OCI-LY1 (cell line): ENCODE data around the gene CDC34.

ENCODE experiments used
- H2AFZ ChIP-seq: fragments of 200-600 bp; sonication (generic), shearing (Covaris generic); 2 replicates; pipeline ENCODE4 v1.6.0; 2014; ENCODE audit warnings: antibody characterized with exemption, mild to moderate bottlenecking, low read length
- H3F3A ChIP-seq: fragments of 200-600 bp; sonication (generic), shearing (Covaris generic); 2 replicates; pipeline ENCODE4 v1.6.0; 2014; ENCODE audit warnings: mild to moderate bottlenecking, antibody characterized with exemption, low read length, moderate library complexity; ENCODE audit not compliant: insufficient read depth
- H3K27ac ChIP-seq: fragments of 200-600 bp; sonication (generic); 2 replicates; pipeline ENCODE4 v1.5.1; 2014; ENCODE audit warnings: low read length, mixed run types, mild to moderate bottlenecking, low read depth; ENCODE audit not compliant: poor library complexity, severe bottlenecking
- H3K27me3 ChIP-seq: fragments of 200-600 bp; sonication (generic); 2 replicates; pipeline ENCODE4 v1.6.0; 2014; ENCODE audit warnings: antibody characterized with exemption, mild to moderate bottlenecking, low read length, moderate library complexity; ENCODE audit not compliant: insufficient read depth
- H3K36me3 ChIP-seq: fragments of 200-600 bp; sonication (generic); 2 replicates; pipeline ENCODE4 v1.6.1; 2014; ENCODE audit warnings: mild to moderate bottlenecking, antibody characterized with exemption, low read length, moderate library complexity, mixed read lengths; ENCODE audit not compliant: insufficient read depth
- H3K4me1 ChIP-seq: fragments of 200-600 bp; sonication (generic); 2 replicates; pipeline ENCODE4 v1.5.1; 2014; ENCODE audit warnings: mild to moderate bottlenecking, low read length, moderate library complexity; ENCODE audit not compliant: insufficient read depth, severe bottlenecking
- H3K4me2 ChIP-seq: fragments of 200-600 bp; sonication (generic), shearing (Covaris generic); 2 replicates; pipeline ENCODE4 v1.6.1; 2014; ENCODE audit warnings: low read length
- H3K4me3 ChIP-seq: fragments of 200-600 bp; sonication (generic); 2 replicates; pipeline ENCODE4 v1.5.1; 2014; ENCODE audit warnings: low read length, low read depth, mild to moderate bottlenecking, mixed read lengths; ENCODE audit not compliant: poor library complexity, severe bottlenecking
- H3K79me2 ChIP-seq: fragments of 200-600 bp; shearing (Covaris generic); 2 replicates; pipeline ENCODE4 v1.6.1; 2016; ENCODE audit warnings: mixed run types, low read length, mixed read lengths; ENCODE audit not compliant: insufficient read depth
- H3K9ac ChIP-seq: fragments of 200-600 bp; sonication (generic), shearing (Covaris generic); 2 replicates; pipeline ENCODE4 v1.6.1; 2014; ENCODE audit warnings: mild to moderate bottlenecking, low read length, mixed read lengths
- H3K9me2 ChIP-seq: fragments of 200-600 bp; sonication (generic), shearing (Covaris generic); 2 replicates; pipeline ENCODE4 v1.6.1; 2014; ENCODE audit warnings: low read depth, mild to moderate bottlenecking, low read length, mixed read lengths
- H3K9me3 ChIP-seq: fragments of 200-600 bp; shearing (Covaris generic); 2 replicates; pipeline ENCODE4 v1.6.1; 2014; ENCODE audit warnings: low read length, mixed read lengths
- H4K20me1 ChIP-seq: fragments of 200-600 bp; sonication (generic), shearing (Covaris generic); 2 replicates; pipeline ENCODE4 v1.6.0; 2016; ENCODE audit warnings: mild to moderate bottlenecking, low read length; ENCODE audit not compliant: insufficient read depth
- CTCF ChIP-seq: fragments of 200-600 bp; sonication (generic), shearing (Covaris generic); IDR thresholded peaks from 2 replicates; pipeline ENCODE4 v1.5.1; 2017; ENCODE audit warnings: mild to moderate bottlenecking, antibody characterized with exemption, low read length, moderate library complexity, mixed read lengths
- EZH2 ChIP-seq: fragments of 200-600 bp; sonication (generic), shearing (Covaris generic); IDR thresholded peaks from 2 replicates; pipeline ENCODE4 v1.8.0; 2017; ENCODE audit warnings: borderline replicate concordance, mixed run types, mild to moderate bottlenecking, antibody characterized with exemption, low read length, moderate library complexity, mixed read lengths

Gene CDC34

DNA sequence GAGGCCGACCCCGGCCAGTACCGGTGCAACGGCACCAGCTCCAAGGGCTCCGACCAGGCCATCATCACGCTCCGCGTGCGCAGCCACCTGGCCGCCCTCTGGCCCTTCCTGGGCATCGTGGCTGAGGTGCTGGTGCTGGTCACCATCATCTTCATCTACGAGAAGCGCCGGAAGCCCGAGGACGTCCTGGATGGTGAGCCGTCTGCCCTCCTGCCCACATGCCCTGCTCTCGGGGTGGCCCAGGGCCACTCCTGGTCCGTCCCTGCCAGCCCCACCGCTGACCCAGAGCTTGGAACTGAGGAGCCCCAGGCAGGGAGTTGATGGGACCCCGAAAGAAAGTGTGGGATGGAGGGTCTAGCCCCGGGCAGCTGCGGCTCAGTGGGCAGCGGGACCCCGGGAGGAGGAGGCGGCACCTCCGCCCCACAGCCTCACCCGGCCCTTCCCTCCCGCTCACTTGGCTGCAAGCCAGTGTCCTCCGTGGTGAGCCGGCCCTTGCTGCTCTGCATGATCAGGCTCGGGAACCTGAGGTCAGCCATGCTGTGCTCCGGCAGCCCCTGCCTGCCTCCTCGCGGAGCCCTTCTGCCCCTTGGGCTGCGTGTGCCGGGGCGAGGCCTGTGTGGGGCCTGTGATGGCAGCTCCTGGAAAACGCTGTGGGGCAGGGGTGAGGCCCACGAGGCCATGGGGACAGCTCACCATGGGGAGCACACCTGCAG, 50.0 kb downstream of the CDC34 start:
- H3K9ac ChIP-seq: no peak overlapping the region
- H3K36me3 ChIP-seq: peaks cover 45% of the 10 kb centered on the region
- no peaks in the 10 kb centered on the region for H3F3A ChIP-seq
- no peak overlapping the region for H2AFZ ChIP-seq
- no peaks in the 10 kb centered on the region for H4K20me1 ChIP-seq
- no peak overlapping the region for H3K27ac ChIP-seq
- H3K4me2 ChIP-seq: no peak overlapping the region
- H3K9me3 ChIP-seq: no peaks in the 10 kb centered on the region
- H3K9me2 ChIP-seq: no peaks in the 10 kb centered on the region
- no peaks in the 10 kb centered on the region; the same call in 1 of the 2 replicates for H3K27me3 ChIP-seq
- H3K4me3 ChIP-seq: no peak overlapping the region
- H3K4me1 ChIP-seq: no peaks in the 10 kb centered on the region
- TF ChIP-seq CTCF (no peak), EZH2 (no peak)
- peaks cover 7% of the 10 kb centered on the region; the same call in 1 of the 2 replicates for H3K79me2 ChIP-seq

DNA sequence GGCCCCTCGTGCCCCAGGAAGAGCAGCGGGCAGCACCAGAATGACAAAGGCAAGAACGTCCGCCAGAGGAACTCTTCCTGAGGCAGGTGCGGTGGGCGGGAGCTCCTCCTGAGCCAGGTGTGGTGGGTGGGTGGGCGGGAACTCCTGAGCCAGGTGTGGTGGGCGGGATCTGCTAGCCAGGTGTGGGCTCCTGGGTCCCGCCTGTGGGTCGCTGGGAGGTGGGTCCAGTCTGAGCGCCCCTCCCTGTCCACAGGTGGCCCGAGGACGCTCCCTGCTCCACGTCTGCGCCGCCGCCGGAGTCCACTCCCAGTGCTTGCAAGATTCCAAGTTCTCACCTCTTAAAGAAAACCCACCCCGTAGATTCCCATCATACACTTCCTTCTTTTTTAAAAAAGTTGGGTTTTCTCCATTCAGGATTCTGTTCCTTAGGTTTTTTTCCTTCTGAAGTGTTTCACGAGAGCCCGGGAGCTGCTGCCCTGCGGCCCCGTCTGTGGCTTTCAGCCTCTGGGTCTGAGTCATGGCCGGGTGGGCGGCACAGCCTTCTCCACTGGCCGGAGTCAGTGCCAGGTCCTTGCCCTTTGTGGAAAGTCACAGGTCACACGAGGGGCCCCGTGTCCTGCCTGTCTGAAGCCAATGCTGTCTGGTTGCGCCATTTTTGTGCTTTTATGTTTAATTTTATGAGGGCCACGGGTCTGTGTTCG, 51.1 kb downstream of the CDC34 start:
- H3K9ac ChIP-seq: no peak overlapping the region
- no peak overlapping the region for H3K27ac ChIP-seq
- no peaks in the 10 kb centered on the region for H4K20me1 ChIP-seq
- no peaks in the 10 kb centered on the region for H3K9me3 ChIP-seq
- H2AFZ ChIP-seq: no peak overlapping the region
- H3K9me2 ChIP-seq: no peaks in the 10 kb centered on the region
- peaks cover 42% of the 10 kb centered on the region for H3K36me3 ChIP-seq
- H3K4me1 ChIP-seq: no peaks in the 10 kb centered on the region
- no peak overlapping the region for H3K4me3 ChIP-seq
- no peaks in the 10 kb centered on the region; the same call in 1 of the 2 replicates for H3K27me3 ChIP-seq
- TF ChIP-seq CTCF (no peak), EZH2 (no peak)
- no peak overlapping the region for H3K4me2 ChIP-seq
- no peaks in the 10 kb centered on the region; the same call in 1 of the 2 replicates for H3K79me2 ChIP-seq
- no peaks in the 10 kb centered on the region for H3F3A ChIP-seq

DNA sequence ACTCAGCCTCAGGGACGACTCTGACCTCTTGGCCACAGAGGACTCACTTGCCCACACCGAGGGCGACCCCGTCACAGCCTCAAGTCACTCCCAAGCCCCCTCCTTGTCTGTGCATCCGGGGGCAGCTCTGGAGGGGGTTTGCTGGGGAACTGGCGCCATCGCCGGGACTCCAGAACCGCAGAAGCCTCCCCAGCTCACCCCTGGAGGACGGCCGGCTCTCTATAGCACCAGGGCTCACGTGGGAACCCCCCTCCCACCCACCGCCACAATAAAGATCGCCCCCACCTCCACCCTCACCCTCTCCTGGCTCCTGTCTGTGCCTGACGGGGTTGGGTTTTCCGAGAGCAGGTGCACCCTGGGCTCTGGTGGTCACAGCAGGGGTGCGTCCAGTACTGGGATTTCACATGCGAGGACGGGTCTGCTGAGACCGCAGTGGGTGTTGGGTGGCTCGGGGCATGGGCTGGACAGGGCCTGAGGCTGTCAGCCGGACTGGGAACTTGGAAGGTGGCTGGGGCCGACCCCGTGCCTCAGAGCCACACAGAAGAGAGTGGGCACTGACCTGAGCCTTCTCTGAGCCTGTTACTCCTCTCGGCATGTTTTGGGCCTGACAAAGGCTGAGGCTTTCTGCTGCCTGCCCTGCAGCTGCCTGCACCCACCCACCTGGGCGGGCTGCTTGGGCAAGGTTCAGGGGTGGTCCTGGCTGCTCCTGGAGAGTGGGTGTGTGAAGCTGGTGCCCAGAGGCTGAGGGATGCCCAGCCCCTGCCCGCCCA, 51.8 kb downstream of the CDC34 start:
- Histone ChIP-seq H3K9ac (no peak overlapping the region), H3K4me3 (no peak overlapping the region), H3K36me3 (peaks cover 40% of the 10 kb centered on the region), H3K4me1 (no peaks in the 10 kb centered on the region), H4K20me1 (no peaks in the 10 kb centered on the region), H3K9me3 (no peaks in the 10 kb centered on the region), H3F3A (no peaks in the 10 kb centered on the region), H3K79me2 (no peaks in the 10 kb centered on the region; the same call in 1 of the 2 replicates), H2AFZ (no peak overlapping the region), H3K4me2 (no peak overlapping the region), H3K27me3 (no peaks in the 10 kb centered on the region; the same call in 1 of the 2 replicates), H3K27ac (no peak overlapping the region), H3K9me2 (no peaks in the 10 kb centered on the region)
- no peak for TF ChIP-seq EZH2
- TF ChIP-seq CTCF: no peak
